GM12874 (cell line): Measurements from ENCODE around the gene KIAA1755.

Source experiments
- CTCF ChIP-seq: IDR thresholded peaks from 2 replicates; pipeline ENCODE4 v1.5.1; 2011; ENCODE audit warnings: low read depth, mild to moderate bottlenecking, control low read depth, low read length, moderate library complexity; ENCODE audit not compliant: insufficient read depth

Gene KIAA1755

DNA sequence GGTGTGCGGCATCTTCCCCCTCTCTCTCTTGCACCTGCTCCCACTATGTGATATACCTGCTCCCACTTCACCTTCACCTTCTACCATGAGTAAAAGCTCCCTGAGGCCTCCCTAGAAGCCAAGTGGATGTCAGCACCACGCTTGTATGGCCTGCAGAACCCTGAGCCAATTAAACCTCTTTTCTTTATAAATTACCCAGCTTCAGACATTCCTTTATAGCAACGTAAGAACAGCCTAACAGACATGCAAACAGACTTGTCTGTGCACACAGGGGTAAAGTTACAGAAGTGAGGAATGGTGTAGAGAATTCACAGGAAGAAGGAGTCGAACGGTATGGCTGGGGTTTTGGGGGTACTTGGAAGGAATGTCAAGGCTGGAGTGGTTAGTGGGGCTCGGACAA is 80.7 kb downstream of the KIAA1755 start:
- no peak for TF ChIP-seq CTCF

DNA sequence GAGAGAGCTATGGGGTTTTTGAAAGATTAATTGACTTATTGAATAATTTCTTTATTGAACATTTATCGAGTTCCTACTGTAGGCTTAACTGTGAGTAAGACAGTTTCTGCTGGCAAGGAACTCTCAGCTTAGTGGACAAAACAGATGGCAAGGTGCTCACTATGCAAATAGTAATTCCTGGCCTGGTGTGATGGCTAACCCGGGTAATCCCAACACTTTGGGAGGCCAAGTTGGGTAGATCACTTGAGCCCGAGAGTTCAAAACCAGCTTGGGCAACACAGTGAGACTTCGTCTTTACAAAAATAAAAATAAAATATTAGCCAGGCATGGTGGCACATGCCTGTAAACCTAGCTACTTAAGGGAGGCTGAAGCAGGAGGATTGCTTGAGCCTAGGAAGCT is 82.0 kb downstream of the KIAA1755 start:
- no peak for TF ChIP-seq CTCF

DNA sequence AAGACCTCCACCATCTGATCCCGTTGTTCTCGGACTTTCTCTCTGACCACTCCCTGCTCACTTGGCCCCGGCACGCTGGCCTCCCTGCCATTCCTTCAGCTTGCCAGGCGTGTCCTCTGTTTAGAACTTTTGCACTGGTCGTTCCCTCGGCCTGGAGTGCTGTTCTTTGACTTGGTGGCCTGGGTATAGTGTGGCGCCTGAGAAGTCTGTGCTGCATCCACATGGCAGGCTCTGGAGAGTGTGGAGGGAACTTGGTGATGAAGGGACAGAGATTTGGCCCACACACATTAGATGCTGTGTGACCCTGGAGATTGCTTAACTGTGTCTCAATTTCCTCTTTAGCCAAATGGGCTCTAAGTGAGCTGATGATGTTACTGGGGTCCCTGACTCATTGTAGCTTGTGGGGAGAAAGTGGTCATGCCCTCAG is 82.5 kb downstream of the KIAA1755 start:
- TF ChIP-seq CTCF: no peak

GRCh38 chr20:38177201-38177600 is 83.3 kb downstream of the KIAA1755 start:
- TF ChIP-seq CTCF: no peak

- TF ChIP-seq CTCF: no peak
Measured at GRCh38 chr20:38175304-38176180, 85.0 kb downstream of the KIAA1755 start.

- TF ChIP-seq CTCF: no peak
Measured at GRCh38 chr20:38173237-38174156, 87.0 kb downstream of the KIAA1755 start.

DNA sequence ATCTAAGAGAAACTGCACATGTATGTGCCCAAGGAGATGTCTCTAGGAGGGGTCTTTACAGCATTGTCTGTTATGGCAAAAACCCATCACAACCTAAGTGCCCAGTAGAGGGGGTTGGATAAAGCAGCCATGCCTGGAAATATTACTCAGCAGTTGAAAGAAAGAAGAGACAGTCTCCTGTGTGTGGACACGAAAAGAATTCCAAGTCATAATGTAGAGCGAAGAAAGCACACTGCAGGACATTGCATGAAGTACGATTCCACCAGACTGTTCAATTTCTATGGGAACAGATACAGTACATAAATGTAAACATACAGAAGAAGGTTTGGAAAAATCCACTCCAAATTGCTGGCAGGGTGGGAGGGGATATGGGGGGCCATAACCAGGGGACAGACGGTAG is 88.1 kb downstream of the KIAA1755 start:
- no peak for TF ChIP-seq CTCF
